ENCODE data around the gene MAPK8. TPM values are rescaled to one million over a fixed set of nuclear protein-coding genes. Genes with fewer than 3 reads are reported as not detected.

MAPK8 gene
- total and polyA plus RNA-seq, 12 donors = 7.4 to 41.9 (median 30.0) TPM

DNA sequence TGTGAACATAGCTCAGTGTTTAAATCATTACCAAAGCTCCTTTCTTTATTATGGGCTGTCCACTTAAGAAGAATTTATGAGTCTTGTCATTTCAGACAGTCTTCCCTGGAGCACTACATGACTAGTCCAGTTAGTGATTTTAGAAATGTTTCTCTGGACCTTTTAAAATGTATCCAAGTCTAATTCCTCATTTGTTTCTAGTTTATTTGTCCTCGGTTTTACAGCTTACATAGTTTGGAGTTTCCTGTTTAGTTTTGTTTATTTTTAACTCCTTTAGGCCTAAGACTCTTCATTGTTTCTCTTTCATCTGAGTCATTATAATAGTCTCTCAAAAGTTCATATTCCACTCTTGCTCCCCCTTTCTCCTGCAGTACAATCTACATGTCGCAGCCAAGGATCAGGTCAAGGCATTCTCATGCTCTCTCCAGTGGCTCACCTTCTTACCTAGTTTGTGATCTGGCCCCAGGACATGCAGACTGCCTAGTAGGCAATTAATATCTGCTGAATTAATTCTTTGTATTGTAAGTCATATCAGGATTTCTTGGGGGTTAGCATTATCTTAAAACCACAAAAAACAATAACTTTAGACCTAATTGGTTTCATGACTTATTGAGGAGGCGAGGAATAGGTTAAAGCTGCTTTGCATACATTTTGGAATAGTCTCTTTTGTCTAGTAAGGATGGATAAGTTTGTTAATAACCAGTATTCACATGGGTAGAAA, 93.8 kb downstream of the MAPK8 start:
- H3K4me3 ChIP-seq = no peak overlapping the region
- H3K27ac ChIP-seq = no peak overlapping the region
- WGBS, 2 donors = 78 to 80% methylated on average over 3 of the region's 3 CpGs
- H3K4me1 ChIP-seq = peaks cover 0 to 25% (median 21%) of the 10 kb centered on the region in 9 donors
- peaks cover 0 to 8% (median 0%) of the 10 kb centered on the region in 9 donors for H3K36me3 ChIP-seq
- H3K9me3 ChIP-seq = no peaks in the 10 kb centered on the region
- H3K27me3 ChIP-seq = no peaks in the 10 kb centered on the region
- intact Hi-C loops (cut with DNase I) = no loop called here
- DNase-seq (no peak), ATAC-seq (no peak)
- TF ChIP-seq, protein P1, sequence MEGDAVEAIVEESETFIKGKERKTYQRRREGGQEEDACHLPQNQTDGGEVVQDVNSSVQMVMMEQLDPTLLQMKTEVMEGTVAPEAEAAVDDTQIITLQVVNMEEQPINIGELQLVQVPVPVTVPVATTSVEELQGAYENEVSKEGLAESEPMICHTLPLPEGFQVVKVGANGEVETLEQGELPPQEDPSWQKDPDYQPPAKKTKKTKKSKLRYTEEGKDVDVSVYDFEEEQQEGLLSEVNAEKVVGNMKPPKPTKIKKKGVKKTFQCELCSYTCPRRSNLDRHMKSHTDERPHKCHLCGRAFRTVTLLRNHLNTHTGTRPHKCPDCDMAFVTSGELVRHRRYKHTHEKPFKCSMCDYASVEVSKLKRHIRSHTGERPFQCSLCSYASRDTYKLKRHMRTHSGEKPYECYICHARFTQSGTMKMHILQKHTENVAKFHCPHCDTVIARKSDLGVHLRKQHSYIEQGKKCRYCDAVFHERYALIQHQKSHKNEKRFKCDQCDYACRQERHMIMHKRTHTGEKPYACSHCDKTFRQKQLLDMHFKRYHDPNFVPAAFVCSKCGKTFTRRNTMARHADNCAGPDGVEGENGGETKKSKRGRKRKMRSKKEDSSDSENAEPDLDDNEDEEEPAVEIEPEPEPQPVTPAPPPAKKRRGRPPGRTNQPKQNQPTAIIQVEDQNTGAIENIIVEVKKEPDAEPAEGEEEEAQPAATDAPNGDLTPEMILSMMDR (IDR thresholded peaks at IDR 0.05) = no peak

DNA sequence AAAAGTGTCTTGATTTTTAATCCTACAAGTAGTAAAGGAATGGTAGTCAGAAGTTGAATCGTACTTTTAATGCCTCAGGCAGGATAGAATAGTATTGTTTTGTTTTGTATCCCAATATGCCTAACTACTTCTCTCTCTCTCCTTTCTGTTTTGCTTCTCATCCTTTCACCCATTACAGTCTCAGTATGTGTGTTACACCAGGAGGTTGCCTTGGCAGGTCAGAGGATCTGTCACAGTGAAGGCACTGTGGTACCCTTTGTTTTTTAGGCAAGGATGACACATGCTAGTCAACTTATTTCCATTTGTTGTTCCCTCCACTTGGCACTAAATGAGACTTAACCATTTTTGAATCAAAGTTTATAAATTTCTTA, 94.4 kb downstream of the MAPK8 start:
- H3K27ac ChIP-seq = no peak overlapping the region
- peaks cover 0 to 25% (median 21%) of the 10 kb centered on the region in 9 donors for H3K4me1 ChIP-seq
- intact Hi-C loops (cut with DNase I) = no loop called here

DNA sequence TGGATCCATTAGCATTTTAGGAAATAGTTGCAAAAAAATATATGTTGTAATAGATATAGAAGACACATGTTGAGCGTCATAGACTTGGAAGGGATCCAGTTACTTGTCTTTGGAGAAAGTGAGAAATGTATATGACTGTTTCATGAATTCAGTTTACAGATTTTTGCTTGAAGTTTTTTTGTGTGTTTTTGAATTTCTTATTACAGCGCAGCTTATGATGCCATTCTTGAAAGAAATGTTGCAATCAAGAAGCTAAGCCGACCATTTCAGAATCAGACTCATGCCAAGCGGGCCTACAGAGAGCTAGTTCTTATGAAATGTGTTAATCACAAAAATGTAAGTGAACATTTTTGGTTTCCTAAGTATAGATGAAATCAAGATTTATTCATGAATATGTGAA, 98.2 kb downstream of the MAPK8 start:
- Histone ChIP-seq H3K4me3 (no peak overlapping the region), H3K27ac (no peak overlapping the region), H3K9me3 (no peaks in the 10 kb centered on the region), H3K27me3 (no peaks in the 10 kb centered on the region), H3K4me1 (peaks cover 0 to 14% (median 6%) of the 10 kb centered on the region in 9 donors), H3K36me3 (peaks cover 0 to 26% (median 0%) of the 10 kb centered on the region in 9 donors)
- ATAC-seq (no peak), DNase-seq (no peak)
- intact Hi-C loops (cut with DNase I) = no loop called here
- 90 to 92% methylated on average over 4 of the region's 4 CpGs for WGBS, 2 donors
- TF ChIP-seq, protein P1 (IDR thresholded peaks at IDR 0.05) = no peak

More for the DNA sequence above, 94.4 kb downstream of the MAPK8 start:
- DNase-seq (no peak), ATAC-seq (no peak)
- TF ChIP-seq, protein P1 (IDR thresholded peaks at IDR 0.05) = no peak
- H3K27me3 ChIP-seq = no peaks in the 10 kb centered on the region
- no peak overlapping the region for H3K4me3 ChIP-seq
- peaks cover 0 to 14% (median 0%) of the 10 kb centered on the region in 9 donors for H3K36me3 ChIP-seq
- no peaks in the 10 kb centered on the region for H3K9me3 ChIP-seq
- WGBS, 2 donors = 98 to 100% methylated on average over 1 of the region's 1 CpG

GRCh38 chr10:48406204-48406603, 99.7 kb downstream of the MAPK8 start:
- Histone ChIP-seq H3K4me1 (peaks cover 0 to 10% (median 0%) of the 10 kb centered on the region in 9 donors), H3K27me3 (no peaks in the 10 kb centered on the region), H3K9me3 (peaks cover 0 to 2% (median 0%) of the 10 kb centered on the region in 11 donors), H3K4me3 (no peak overlapping the region), H3K36me3 (peaks cover 0 to 42% (median 7%) of the 10 kb centered on the region in 9 donors), H3K27ac (no peak overlapping the region)
- TF ChIP-seq, protein P1 (IDR thresholded peaks at IDR 0.05) = no peak
- 53 to 94% methylated on average over 3 of the region's 3 CpGs for WGBS, 2 donors
- no peak for DNase-seq
- intact Hi-C loops (cut with DNase I) = no loop called here
- no peak for ATAC-seq
